B cell (primary cell): ENCODE measurements around the gene IL1RL1. TPM values are rescaled to one million over a fixed set of nuclear protein-coding genes. Genes with fewer than 3 reads are reported as not detected.

Experiments
- ATAC-seq: fragments of 200-7000 bp; cut with Tn5 transposase; one replicate; pipeline ENCODE4 v1.10.0; 2021; ENCODE audit warnings: low read depth, mild to moderate bottlenecking, moderate number of reproducible peaks, moderate library complexity
- CTCF ChIA-PET: fragments of 350-600 bp; sonication (Branson Sonifier 250); formaldehyde crosslinking; loops from one replicate; lab custom pipeline; 2021; ENCODE audit warnings: antibody characterized with exemption, inconsistent platforms; lab: Charles Lee
- POLR2A ChIA-PET: fragments of 350-600 bp; sonication (Branson Sonifier 250); formaldehyde crosslinking; loops from one replicate; lab custom pipeline; 2021; ENCODE audit warnings: antibody characterized with exemption; lab: Charles Lee
- DNase-seq: peaks from one replicate; pipeline ENCODE4 v3.0.0; 2013
- H2AFZ ChIP-seq: 2 replicates; pipeline ENCODE4 v1.6.1; 2012; ENCODE audit warnings: mild to moderate bottlenecking, low read depth, low read length; ENCODE audit not compliant: insufficient read depth, poor library complexity, severe bottlenecking
- H3K27ac ChIP-seq, 2 donors: 1 replicate in 1 of 2; 2 replicates in 1 of 2; pipeline ENCODE4 v1.5.1; 2012 to 2013; ENCODE audit warnings: low read length in 2 of 2, mild to moderate bottlenecking in 2 of 2, moderate library complexity in 1 of 2
- H3K27me3 ChIP-seq, 4 experiments: fragments of 200-600 bp in 1 of 4; sonication (generic) in 1 of 4; replicated peaks in 1 of 4; 1 replicate in 2 of 4; 2 replicates in 2 of 4; pipeline versions ENCODE4 v1.6.1 to v1.7.0; 2013 to 2016; ENCODE audit warnings: low read length in 3 of 4, mild to moderate bottlenecking in 2 of 4, mixed read lengths in 1 of 4, moderate library complexity in 1 of 4; ENCODE audit not compliant: insufficient read depth in 4 of 4, control insufficient read depth in 3 of 4; ENCODE audit errors: control extremely low read depth in 1 of 4
- H3K36me3 ChIP-seq, 2 experiments: replicated peaks in 1 of 2; 1 replicate in 1 of 2; 2 replicates in 1 of 2; pipeline versions ENCODE4 v1.6.1 to v1.7.1; 2013; ENCODE audit warnings: low read length in 1 of 2; ENCODE audit not compliant: insufficient read depth in 2 of 2, control insufficient read depth in 1 of 2; ENCODE audit errors: control extremely low read depth in 1 of 2, extremely low read depth in 1 of 2
- H3K4me1 ChIP-seq, 2 donors: fragments of 200-600 bp in 1 of 2; sonication (generic) in 1 of 2; 1 replicate in 1 of 2; 2 replicates in 1 of 2; pipeline versions ENCODE4 v1.5.1 to v1.6.1; 2013 to 2017; ENCODE audit warnings: low read length in 2 of 2; ENCODE audit not compliant: control insufficient read depth in 2 of 2, insufficient read depth in 2 of 2
- H3K4me2 ChIP-seq: replicated peaks from 2 replicates; pipeline ENCODE3; 2012; ENCODE audit warnings: mild to moderate bottlenecking, low read depth, low read length; ENCODE audit not compliant: poor library complexity, severe bottlenecking
- H3K4me3 ChIP-seq, 5 experiments: fragments of 200-600 bp in 1 of 5; sonication (generic) in 1 of 5; 1 replicate in 3 of 5; 2 replicates in 2 of 5; pipeline versions ENCODE4 v1.5.1 to v1.7.0; 2011 to 2016; ENCODE audit warnings: low read length in 4 of 5, mild to moderate bottlenecking in 4 of 5, low read depth in 2 of 5, control low read depth in 1 of 5, moderate library complexity in 1 of 5; ENCODE audit not compliant: insufficient read depth in 1 of 5; ENCODE audit errors: control extremely low read depth in 1 of 5, extremely low read depth in 1 of 5
- H3K79me2 ChIP-seq: fragments of 200-600 bp; sonication (generic); one replicate; pipeline ENCODE4 v1.6.0; 2016; ENCODE audit warnings: low read length; ENCODE audit not compliant: control insufficient read depth, insufficient read depth
- H3K9ac ChIP-seq: fragments of 200-600 bp; sonication (generic); 2 replicates; pipeline ENCODE4 v1.6.1; 2017; ENCODE audit warnings: mild to moderate bottlenecking, low read length, moderate library complexity
- H3K9me3 ChIP-seq, 3 donors: one replicate each; pipeline versions ENCODE4 v1.6.1 to v1.7.1; 2013; ENCODE audit warnings: low read length in 2 of 3; ENCODE audit not compliant: control insufficient read depth in 2 of 3, insufficient read depth in 1 of 3; ENCODE audit errors: control extremely low read depth in 1 of 3
- H4K20me1 ChIP-seq: 2 replicates; pipeline ENCODE4 v1.6.0; 2012; ENCODE audit warnings: mild to moderate bottlenecking, low read length; ENCODE audit not compliant: insufficient read depth, control insufficient read depth, poor library complexity, severe bottlenecking
- H3K27ac Mint-ChIP-seq: one replicate; pipeline ENCODE4 v1.8.0; 2021; ENCODE audit warnings: mixed read lengths
- H3K27me3 Mint-ChIP-seq: one replicate; pipeline ENCODE4 v1.8.0; 2021; ENCODE audit warnings: mixed read lengths
- H3K4me1 Mint-ChIP-seq: one replicate; pipeline ENCODE4 v1.8.0; 2021; ENCODE audit warnings: mixed read lengths
- H3K4me3 Mint-ChIP-seq: one replicate; pipeline ENCODE4 v1.8.0; 2021; ENCODE audit warnings: mixed read lengths
- H3K9me3 Mint-ChIP-seq: one replicate; pipeline ENCODE4 v1.8.0; 2022; ENCODE audit warnings: mixed read lengths; ENCODE audit not compliant: insufficient read depth
- EZH2 ChIP-seq: IDR thresholded peaks from 2 replicates; pipeline ENCODE4 v1.6.1; 2012; ENCODE audit warnings: borderline replicate concordance, low read depth, mild to moderate bottlenecking, moderate library complexity, low read length; ENCODE audit not compliant: insufficient read depth, poor library complexity, severe bottlenecking
- WGBS: methylation state at CpG from one replicate; pipeline ENCODE4 v1.1.5; 2013; ENCODE audit warnings: missing lambda C conversion rate; ENCODE audit not compliant: insufficient coverage; 5-methylcytosine and 5-hydroxymethylcytosine counted together
- intact Hi-C: fragments of 100-400 bp; cut with micrococcal nuclease; formaldehyde crosslinking; loops from one replicate; pipeline ENCODE4 v1.10.0; 2022
- polyA plus RNA-seq: library from polyadenylated mRNA; depleted of rRNA; stranded (reverse); fragments of >200 nt; gene quantifications from 2 replicates; pipeline ENCODE4 v1.2.3, GENCODE V29; 2012
- total RNA-seq, 2 donors: library from RNA; stranded (reverse); fragments of 120-200 nt in 1 of 2; gene quantifications; 1 replicate in 1 of 2; 2 replicates in 1 of 2; pipeline versions ENCODE4 v1.2.3 to v1.2.4, GENCODE V29; 2013 to 2022
- TF ChIP-seq, protein P1 (sequence below): fragments of 200-600 bp; IDR thresholded peaks from one replicate; pipeline ENCODE4 v1.8.0; 2022; ENCODE audit warnings: antibody characterized with exemption, mild to moderate bottlenecking

The IL1RL1 gene
- total and polyA plus RNA-seq, 2 donors (not counting 1 experiment from before 2014, with no cell fraction given), result not detected

DNA sequence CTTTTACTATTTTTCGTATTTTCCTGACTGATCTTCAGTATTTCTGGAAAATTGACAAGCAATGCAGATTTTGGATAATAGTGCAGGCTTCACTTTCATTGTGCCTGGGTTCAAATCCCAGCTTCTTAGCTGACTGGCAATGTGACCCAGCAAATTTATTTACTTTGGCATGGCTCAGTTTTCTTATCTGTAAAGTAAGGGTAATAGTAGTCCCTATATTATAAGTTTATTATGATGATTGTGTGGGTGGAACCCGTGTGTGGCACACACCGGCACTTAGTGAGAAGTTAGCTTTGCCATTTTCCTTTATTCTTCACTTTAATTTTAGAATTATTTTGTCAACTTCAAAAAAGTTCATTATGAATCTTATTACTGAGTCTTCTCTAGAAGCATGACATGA, 7.8 kb upstream of the IL1RL1 start:
- DNase-seq (no peak), ATAC-seq (no peak)
- Histone ChIP-seq H3K79me2 (no peaks in the 10 kb centered on the region), H3K27me3 (peaks cover 0 to 18% (median 6%) of the 10 kb centered on the region in 4 experiments), H3K36me3 (no peaks in the 10 kb centered on the region), H3K27ac (no peak overlapping the region), H3K4me3 (no peak overlapping the region), H3K4me1 (peaks cover 0 to 3% of the 10 kb centered on the region in 2 donors), H3K9ac (no peak overlapping the region), H3K9me3 (no peaks in the 10 kb centered on the region), H2AFZ (no peak overlapping the region), H4K20me1 (no peaks in the 10 kb centered on the region), H3K4me2 (no peak overlapping the region)
- Mint-ChIP-seq H3K27ac (no peak overlapping the region), H3K4me3 (no peak overlapping the region), H3K27me3 (peaks cover 50% of the 10 kb centered on the region), H3K9me3 (no peaks in the 10 kb centered on the region), H3K4me1 (no peaks in the 10 kb centered on the region)
- TF ChIP-seq EZH2, result no peak
- TF ChIP-seq, protein P1, sequence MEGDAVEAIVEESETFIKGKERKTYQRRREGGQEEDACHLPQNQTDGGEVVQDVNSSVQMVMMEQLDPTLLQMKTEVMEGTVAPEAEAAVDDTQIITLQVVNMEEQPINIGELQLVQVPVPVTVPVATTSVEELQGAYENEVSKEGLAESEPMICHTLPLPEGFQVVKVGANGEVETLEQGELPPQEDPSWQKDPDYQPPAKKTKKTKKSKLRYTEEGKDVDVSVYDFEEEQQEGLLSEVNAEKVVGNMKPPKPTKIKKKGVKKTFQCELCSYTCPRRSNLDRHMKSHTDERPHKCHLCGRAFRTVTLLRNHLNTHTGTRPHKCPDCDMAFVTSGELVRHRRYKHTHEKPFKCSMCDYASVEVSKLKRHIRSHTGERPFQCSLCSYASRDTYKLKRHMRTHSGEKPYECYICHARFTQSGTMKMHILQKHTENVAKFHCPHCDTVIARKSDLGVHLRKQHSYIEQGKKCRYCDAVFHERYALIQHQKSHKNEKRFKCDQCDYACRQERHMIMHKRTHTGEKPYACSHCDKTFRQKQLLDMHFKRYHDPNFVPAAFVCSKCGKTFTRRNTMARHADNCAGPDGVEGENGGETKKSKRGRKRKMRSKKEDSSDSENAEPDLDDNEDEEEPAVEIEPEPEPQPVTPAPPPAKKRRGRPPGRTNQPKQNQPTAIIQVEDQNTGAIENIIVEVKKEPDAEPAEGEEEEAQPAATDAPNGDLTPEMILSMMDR, result no peak
- WGBS, result 100% methylated on average over 1 of the region's 3 CpGs
- POLR2A ChIA-PET, result no interaction called here
- intact Hi-C loops, result no loop called here
- CTCF ChIA-PET, result no interaction called here

DNA sequence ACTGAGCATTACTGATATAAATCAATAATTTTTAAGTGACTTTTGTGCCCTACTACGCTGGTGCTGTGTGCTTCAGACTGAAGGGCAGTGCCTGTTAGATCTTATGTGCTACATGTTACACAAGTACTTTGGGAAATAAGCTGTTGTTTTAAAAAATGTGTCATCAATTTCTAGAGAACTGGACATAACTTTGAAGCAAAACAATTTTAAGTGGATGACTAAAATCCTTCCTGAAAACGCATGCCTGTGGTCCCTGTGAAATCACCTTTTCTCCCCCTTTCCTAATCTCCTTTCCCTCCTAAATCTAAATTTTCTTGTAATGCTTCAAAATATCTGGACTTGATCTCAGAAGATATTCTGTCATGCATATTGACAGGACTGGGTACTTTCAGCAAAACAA, 7.1 kb upstream of the IL1RL1 start:
- Mint-ChIP-seq H3K4me1 (no peaks in the 10 kb centered on the region), H3K9me3 (no peaks in the 10 kb centered on the region), H3K4me3 (no peak overlapping the region), H3K27me3 (peaks cover 48% of the 10 kb centered on the region), H3K27ac (no peak overlapping the region)
- Histone ChIP-seq H3K4me2 (no peak overlapping the region), H2AFZ (no peak overlapping the region), H3K36me3 (no peaks in the 10 kb centered on the region), H4K20me1 (no peaks in the 10 kb centered on the region), H3K9me3 (no peaks in the 10 kb centered on the region), H3K27me3 (peaks cover 0 to 18% (median 6%) of the 10 kb centered on the region in 4 experiments), H3K27ac (no peak overlapping the region), H3K9ac (no peak overlapping the region), H3K79me2 (no peaks in the 10 kb centered on the region), H3K4me3 (no peak overlapping the region), H3K4me1 (peaks cover 0 to 3% of the 10 kb centered on the region in 2 donors)
- WGBS, result no CpG with 5 or more reads among the region's 2 CpGs
- POLR2A ChIA-PET, result no interaction called here
- CTCF ChIA-PET, result no interaction called here
- DNase-seq (no peak), ATAC-seq (no peak)
- TF ChIP-seq, protein P1, result no peak
- TF ChIP-seq EZH2, result no peak
- intact Hi-C loops, result no loop called here
